Measurements from ENCODE around the gene TGM1.

GRCh38 chr14:24273422-24273998, 10.5 kb upstream of the TGM1 start:
- TF ChIP-seq EP300 (IDR thresholded peaks at IDR 0.05; ENCODE audit: borderline replicate concordance in 1 of 2, control insufficient read depth in 1 of 2, low read depth in 2 of 2, low read length in 2 of 2), result no peak
- TF ChIP-seq SMAD5 (IDR thresholded peaks at IDR 0.05; ENCODE audit: low read depth), result no peak
- no peak for TF ChIP-seq POLR2A (IDR thresholded peaks at IDR 0.05; ENCODE audit: low read depth, low read length)
